Cardiac septum (tissue), 1 donor: ENCODE data around the gene CCN6. TPM values are rescaled to one million over a fixed set of nuclear protein-coding genes. Genes with fewer than 3 reads are reported as not detected.
"Not testable (repeated sequence)": the region's sequence is repeated elsewhere in the genome, so short reads cannot be mapped to it uniquely, and the experiment has no call there.

ENCODE experiments used
- DNase-seq: peaks from one replicate; pipeline ENCODE4 v3.0.0-alpha.2; 2020; ENCODE audit warnings: low spot score
- intact Hi-C: fragments of 100-400 bp; cut with DNase I; formaldehyde crosslinking; loops from one replicate; pipeline ENCODE4 v1.14.0; 2022
- total RNA-seq: library from RNA; stranded (reverse); fragmentation: NEBNext Ultra II Directional; extraction: Animal tissue kit (Norgen Biotek cat#: 25700); gene quantifications from one replicate; pipeline ENCODE4 v1.2.1, GENCODE V29; 2021
- donor health status: DM: no; HTN: no; CAD: no.

CCN6 gene
- total RNA-seq, 1 donor from 2014 or later, result not detected

GRCh38 chr6:112044856-112045255 is 9.0 kb upstream of the CCN6 start:
- intact Hi-C loops, result loop anchor here (5.0 to 10.0 kb wide), 2 partner anchors 560 to 788 kb away; partner anchors contain the start of gene REV3L

GRCh38 chr6:112047523-112047922 is 6.4 kb upstream of the CCN6 start:
- intact Hi-C loops, result loop anchor here (10.0 kb wide), 1 partner anchor 563 kb away; the partner anchor contains the start of gene REV3L
- DNase-seq, result not testable (repeated sequence)

More at GRCh38 chr6:112044856-112045255, 9.0 kb upstream of the CCN6 start:
- no peak for DNase-seq

GRCh38 chr6:112049026-112049799 is 4.7 kb upstream of the CCN6 start:
- intact Hi-C loops, result loop anchor here (10.0 kb wide), 1 partner anchor 564 kb away; the partner anchor contains the start of gene REV3L
- DNase-seq, result no peak

DNA sequence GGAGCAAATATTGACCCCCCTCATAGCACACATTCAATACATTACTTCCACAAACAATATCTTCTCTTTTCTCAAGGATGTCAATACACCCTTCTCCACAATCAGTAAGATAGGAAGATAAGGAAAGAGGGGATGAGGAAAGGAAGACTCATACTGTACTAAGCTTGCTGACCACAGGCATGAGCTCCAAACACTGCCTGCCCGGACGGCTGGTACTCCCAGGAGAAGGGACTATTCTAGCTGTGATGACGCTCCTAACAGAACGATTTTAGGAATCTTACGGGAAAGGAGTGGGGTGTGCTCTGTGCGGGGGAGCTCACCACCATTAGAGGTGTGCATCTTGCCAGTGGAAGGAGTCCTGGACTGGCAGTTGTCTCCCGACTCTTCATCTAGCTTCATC is 3.9 kb upstream of the CCN6 start:
- DNase-seq, result no peak
- intact Hi-C loops, result loop anchor here (10.0 kb wide), 1 partner anchor 565 kb away; the partner anchor contains the start of gene REV3L

GRCh38 chr6:112050429-112050828 is 3.5 kb upstream of the CCN6 start:
- no peak for DNase-seq
- intact Hi-C loops, result no loop called here

DNA sequence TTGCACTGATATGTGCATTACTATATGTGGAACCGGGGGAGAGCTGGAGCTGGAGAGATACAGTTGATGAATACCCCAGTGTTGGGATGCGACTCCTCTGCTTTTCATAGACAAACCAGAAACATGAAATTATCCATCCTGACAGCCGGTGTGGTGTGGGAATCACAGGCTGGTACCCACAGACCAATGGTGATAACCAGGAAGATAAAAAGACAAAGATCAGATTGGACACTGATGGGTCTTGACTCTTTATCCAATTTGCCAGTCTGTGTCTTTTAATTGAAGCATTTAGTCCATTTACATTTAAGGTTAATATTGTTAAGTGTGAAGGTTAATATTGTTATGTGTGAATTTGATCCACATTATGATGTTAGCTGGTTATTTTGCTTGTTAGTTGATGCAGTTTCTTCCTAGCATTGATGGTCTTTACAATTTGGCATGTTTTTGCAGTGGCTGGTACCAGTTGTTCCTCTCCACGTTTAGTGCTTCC is 2.6 kb upstream of the CCN6 start:
- intact Hi-C loops, DNase-seq: not testable (repeated sequence)

- intact Hi-C loops, result no loop called here
- DNase-seq, result no peak
Observed at GRCh38 chr6:112054555-112055190, 769 bp downstream of the CCN6 start.

DNA sequence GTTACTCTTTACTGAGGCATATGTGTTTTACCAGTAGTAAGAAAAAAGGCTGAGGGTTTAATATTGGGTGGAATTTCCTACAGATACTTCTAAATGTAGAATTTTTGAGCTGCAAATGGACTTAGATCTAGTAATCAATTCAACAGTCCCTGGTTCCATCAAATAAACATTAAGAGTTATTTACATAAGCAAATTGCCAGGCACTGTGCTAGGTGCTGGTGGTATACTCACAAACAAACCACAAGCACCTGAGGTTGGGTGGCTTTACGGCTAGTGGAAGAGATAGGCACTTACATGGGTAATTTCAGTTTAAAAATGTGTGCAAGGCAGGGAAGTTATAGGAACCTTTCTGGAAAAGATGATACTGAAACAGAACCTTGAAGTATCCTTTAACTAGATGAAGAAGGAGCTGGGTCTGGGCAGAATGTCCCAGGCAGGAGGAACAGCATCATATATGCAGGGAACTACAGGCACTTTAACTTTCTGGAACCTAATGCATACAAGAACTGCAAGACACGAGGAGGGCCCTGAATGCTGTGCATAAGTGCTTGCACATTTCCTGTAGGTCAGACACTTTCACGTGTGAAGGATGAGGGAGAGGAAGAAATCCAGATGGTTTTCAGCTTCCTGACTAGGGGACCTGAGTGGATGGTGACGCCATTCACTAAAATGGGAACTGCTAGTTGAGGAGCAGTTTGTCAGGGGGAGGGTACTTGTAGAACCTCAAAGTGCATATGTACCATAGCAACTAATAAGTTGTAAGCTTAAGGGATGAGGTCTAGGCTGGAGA is 4.5 kb downstream of the CCN6 start:
- intact Hi-C loops, result no loop called here
- DNase-seq, result no peak

DNA sequence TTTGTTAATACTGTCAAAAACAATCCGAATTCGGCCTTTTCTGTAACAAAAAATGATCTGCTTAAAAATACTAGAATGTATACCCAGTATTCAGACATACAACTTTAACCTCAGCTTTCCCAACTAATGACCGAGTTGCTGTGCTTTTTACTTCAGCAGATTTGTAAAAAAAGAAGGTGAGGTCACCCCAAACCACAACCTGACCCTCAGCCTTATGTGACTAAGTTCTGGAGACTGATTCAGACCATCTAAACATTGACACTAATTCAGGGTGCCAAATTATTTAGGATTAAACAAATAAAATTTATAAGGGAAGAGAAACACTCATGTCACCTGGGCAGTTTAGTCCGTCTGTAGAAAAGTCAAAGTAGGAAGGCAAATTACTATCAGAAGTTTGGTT is 7.7 kb downstream of the CCN6 start:
- no peak for DNase-seq
- intact Hi-C loops, result no loop called here

DNA sequence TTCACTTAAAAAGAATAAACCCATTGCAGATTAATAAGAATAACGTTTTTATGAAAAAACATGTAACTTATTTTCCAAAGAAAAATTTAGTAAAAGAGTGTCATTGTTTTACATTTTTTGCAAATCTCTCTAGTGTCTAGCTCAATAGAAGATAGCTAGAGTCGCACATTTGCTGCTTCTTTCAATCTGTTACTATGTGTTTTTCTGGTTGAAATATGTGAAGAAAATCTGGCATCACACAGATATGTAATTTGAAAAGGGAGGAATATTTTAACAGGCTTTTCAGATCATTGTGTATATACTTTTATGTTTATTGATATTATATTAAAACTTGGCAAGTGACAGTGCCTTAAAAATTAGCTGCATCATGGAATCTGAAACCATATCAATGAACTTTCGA is 9.1 kb downstream of the CCN6 start:
- intact Hi-C loops, result no loop called here
- DNase-seq, result no peak

DNA sequence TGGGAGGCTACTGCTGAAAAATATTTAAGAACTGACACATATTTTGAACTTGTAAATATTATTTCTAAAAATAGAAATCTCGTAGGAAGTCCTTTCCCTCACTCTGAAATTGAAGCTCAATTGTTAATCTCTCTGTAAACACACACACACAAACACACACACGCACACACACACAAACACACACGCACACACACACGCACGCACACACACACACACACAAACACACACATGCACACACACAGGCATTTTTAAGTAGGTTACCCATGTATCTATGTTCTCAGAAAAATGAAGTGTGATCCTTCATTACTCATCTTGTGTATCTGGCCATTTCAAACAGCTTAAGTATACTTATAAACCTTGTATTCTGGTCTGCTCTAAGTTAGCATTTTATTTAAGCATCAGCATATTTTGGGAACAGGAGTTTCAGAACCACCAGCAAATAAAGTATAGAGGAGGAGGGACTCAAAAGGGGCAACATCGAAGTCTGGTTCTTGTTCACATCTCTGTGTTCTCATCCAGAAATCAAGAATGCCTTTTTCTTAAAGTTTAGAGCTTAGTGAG is 11.6 kb downstream of the CCN6 start:
- DNase-seq, result no peak
- intact Hi-C loops, result no loop called here

GRCh38 chr6:112066606-112067005 is 12.7 kb downstream of the CCN6 start:
- intact Hi-C loops, result no loop called here
- DNase-seq, result no peak

DNA sequence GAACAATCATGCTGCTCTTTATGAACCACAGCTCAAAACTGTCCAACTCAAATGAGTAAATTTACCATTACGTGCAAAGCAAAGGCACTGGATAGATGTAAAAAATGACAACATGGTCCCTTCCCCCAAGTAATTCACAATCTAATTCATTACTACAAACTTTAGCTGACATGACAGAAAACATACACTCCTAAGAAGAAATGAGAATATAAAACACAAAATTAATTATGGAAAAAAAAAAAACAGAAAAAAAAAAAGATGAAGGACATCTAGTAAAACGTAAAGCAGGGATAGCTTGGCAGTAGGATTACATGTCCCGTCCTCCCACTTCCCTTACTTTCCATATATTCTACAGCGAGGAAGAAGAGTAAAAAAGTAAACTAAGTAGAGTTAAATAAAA is 27.7 kb downstream of the CCN6 start:
- intact Hi-C loops, result loop anchor here (10.0 kb wide), 1 partner anchor 203 kb away; no protein-coding TSS in a partner anchor
- DNase-seq, result no peak

- DNase-seq, result no peak
- intact Hi-C loops, result loop anchor here (10.0 kb wide), 1 partner anchor 199 kb away; no protein-coding TSS in a partner anchor
Observed at GRCh38 chr6:112085286-112086065, 31.6 kb downstream of the CCN6 start.

DNA sequence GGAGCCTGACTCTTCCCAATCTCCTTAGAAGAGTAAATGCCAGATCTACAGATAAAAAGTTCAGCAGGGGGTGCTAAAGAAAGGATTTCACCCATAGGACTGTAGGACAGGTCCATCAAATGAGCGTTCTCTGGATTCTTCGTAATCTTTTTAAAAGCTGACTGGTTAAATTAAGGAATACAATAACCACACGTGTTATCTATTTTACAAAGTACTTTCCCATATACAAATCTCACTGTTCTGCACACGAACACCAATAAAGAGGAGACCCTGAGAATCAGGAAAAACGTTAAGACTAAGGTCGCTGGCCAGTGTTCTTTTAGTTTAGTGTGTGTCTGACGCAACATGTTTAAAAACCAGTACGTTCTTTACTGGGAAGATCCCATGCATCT is 32.8 kb downstream of the CCN6 start:
- no peak for DNase-seq
- intact Hi-C loops, result loop anchor here (10.0 kb wide), 1 partner anchor 198 kb away; no protein-coding TSS in a partner anchor

DNA sequence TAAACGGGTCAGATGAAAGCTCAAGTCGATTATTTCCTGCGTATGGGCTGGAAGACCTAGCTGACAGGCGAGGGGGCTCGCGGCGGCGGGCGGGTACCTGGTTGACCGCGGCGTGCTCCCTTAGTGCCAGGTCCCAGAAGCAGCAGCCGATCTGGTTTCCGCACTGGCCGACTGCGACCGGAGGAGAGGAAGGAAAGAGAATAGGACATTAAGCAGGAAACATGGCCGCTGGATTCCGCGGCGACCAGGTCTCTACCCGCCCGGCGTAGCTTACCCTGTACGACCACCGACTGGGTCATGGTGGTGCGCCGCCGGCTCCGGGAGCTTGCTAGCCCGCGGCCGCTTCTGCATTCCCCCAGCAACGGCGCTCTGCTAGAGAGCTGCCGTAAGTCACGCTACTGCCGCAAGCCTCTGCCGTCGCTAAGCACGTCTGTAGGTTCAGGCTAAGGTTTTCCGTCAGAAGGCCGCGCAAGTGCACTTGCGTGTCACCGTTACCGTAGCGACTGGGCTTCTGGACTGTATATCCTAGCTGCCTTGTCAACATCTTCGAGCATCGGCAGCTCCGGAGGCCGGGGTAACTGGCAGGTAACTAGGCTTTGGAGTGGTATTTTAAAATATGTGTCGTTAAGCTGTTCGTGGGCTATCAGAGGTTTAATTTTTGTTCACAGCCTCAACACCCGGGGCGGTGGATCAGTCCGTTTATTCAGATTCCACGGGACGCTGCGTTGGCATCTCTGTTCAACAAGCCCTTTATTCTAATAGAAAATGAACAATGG is 33.4 kb downstream of the CCN6 start, which contains the start of the genes FAM229B and TUBE1:
FAM229B (plus strand) TSS at position 456 of the 776 bp plus-strand sequence. CDS start 11,693 bp downstream, outside the sequence.
TUBE1 (minus strand) TSS at position 347 of the 776 bp plus-strand sequence; CDS start at position 299, 48 bp downstream.
- DNase-seq, result peak; percentile 97
- intact Hi-C loops, result loop anchor here (10.0 kb wide), 1 partner anchor 197 kb away; no protein-coding TSS in a partner anchor

GRCh38 chr6:112087916-112088315 is 34.0 kb downstream of the CCN6 start:
- intact Hi-C loops, result loop anchor here (10.0 kb wide), 1 partner anchor 197 kb away; no protein-coding TSS in a partner anchor
- DNase-seq, result no peak
